HL-60 (cell line): ENCODE results near the gene SMIM31.

Experiments
- GABPA ChIP-seq: IDR thresholded peaks from 2 replicates; pipeline ENCODE4 v1.6.1; 2012; ENCODE audit warnings: low read depth
- POLR2AphosphoS5 ChIP-seq: IDR thresholded peaks from 2 replicates; pipeline ENCODE4 v1.6.1; 2012; ENCODE audit warnings: low read depth
- TF ChIP-seq, protein P1 (sequence below): IDR thresholded peaks from one replicate; pipeline ENCODE4 v1.5.1; 2011; ENCODE audit warnings: low read length, control low read depth, inconsistent platforms; ENCODE audit not compliant: insufficient read depth
- TF ChIP-seq, protein P2 (sequence below): IDR thresholded peaks from 2 replicates; pipeline ENCODE4 v1.6.1; 2012; ENCODE audit warnings: low read depth; ENCODE audit not compliant: insufficient replicate concordance

DNA sequence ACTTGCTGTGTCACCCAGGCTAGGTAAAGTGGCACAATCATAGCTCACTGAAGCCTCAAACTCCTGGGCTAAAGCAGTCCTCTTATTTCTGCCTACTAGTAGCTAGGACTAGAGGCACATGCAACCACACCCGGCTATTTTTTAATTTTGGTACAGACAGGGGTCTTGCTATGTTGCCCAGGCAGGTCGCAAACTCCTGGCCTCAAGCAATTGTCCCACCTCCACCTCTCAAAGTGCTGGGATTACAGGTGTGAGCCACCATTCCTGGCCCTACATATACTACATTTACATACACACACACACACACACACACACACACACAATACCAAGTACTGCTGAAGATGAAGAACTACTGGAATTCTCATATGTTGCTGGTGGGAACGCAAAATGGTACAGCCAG lies 26.9 kb downstream of the SMIM31 start:
- TF ChIP-seq POLR2AphosphoS5 (no peak), GABPA (no peak)
- TF ChIP-seq, protein P1, sequence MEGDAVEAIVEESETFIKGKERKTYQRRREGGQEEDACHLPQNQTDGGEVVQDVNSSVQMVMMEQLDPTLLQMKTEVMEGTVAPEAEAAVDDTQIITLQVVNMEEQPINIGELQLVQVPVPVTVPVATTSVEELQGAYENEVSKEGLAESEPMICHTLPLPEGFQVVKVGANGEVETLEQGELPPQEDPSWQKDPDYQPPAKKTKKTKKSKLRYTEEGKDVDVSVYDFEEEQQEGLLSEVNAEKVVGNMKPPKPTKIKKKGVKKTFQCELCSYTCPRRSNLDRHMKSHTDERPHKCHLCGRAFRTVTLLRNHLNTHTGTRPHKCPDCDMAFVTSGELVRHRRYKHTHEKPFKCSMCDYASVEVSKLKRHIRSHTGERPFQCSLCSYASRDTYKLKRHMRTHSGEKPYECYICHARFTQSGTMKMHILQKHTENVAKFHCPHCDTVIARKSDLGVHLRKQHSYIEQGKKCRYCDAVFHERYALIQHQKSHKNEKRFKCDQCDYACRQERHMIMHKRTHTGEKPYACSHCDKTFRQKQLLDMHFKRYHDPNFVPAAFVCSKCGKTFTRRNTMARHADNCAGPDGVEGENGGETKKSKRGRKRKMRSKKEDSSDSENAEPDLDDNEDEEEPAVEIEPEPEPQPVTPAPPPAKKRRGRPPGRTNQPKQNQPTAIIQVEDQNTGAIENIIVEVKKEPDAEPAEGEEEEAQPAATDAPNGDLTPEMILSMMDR: no peak
- TF ChIP-seq, protein P2, sequence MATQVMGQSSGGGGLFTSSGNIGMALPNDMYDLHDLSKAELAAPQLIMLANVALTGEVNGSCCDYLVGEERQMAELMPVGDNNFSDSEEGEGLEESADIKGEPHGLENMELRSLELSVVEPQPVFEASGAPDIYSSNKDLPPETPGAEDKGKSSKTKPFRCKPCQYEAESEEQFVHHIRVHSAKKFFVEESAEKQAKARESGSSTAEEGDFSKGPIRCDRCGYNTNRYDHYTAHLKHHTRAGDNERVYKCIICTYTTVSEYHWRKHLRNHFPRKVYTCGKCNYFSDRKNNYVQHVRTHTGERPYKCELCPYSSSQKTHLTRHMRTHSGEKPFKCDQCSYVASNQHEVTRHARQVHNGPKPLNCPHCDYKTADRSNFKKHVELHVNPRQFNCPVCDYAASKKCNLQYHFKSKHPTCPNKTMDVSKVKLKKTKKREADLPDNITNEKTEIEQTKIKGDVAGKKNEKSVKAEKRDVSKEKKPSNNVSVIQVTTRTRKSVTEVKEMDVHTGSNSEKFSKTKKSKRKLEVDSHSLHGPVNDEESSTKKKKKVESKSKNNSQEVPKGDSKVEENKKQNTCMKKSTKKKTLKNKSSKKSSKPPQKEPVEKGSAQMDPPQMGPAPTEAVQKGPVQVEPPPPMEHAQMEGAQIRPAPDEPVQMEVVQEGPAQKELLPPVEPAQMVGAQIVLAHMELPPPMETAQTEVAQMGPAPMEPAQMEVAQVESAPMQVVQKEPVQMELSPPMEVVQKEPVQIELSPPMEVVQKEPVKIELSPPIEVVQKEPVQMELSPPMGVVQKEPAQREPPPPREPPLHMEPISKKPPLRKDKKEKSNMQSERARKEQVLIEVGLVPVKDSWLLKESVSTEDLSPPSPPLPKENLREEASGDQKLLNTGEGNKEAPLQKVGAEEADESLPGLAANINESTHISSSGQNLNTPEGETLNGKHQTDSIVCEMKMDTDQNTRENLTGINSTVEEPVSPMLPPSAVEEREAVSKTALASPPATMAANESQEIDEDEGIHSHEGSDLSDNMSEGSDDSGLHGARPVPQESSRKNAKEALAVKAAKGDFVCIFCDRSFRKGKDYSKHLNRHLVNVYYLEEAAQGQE: no peak
